H1 (cell line): ENCODE results near the gene LARP1. TPM values are rescaled to one million over a fixed set of nuclear protein-coding genes. Genes with fewer than 3 reads are reported as not detected.

Experiments used
- EP300 ChIP-seq, 2 experiments: IDR thresholded peaks; 1 replicate in 1 of 2; 2 replicates in 1 of 2; pipeline ENCODE4 v1.6.1; 2011 to 2012; ENCODE audit warnings: low read depth in 2 of 2, low read length in 2 of 2, mild to moderate bottlenecking in 2 of 2, borderline replicate concordance in 1 of 2, inconsistent platforms in 1 of 2, moderate library complexity in 1 of 2
- RNF2 ChIP-seq: fragments of 200-900, 300-1000 bp; sonication (generic); IDR thresholded peaks from 2 replicates; pipeline ENCODE4 v1.7.1; 2016; ENCODE audit warnings: borderline replicate concordance, low read depth, mild to moderate bottlenecking, antibody characterized with exemption, low read length; ENCODE audit not compliant: poor library complexity, severe bottlenecking; ENCODE audit errors: missing control alignments
- TEAD4 ChIP-seq: IDR thresholded peaks from 2 replicates; pipeline ENCODE4 v1.6.1; 2012; ENCODE audit warnings: low read depth, low read length, inconsistent platforms, mixed read lengths
- polyA plus RNA-seq, 7 experiments: library from polyadenylated mRNA; depleted of rRNA in 3 of 7; stranded (reverse) in 5 of 7; unstranded in 2 of 7; fragments of >200 nt in 5 of 7; fragments of 200-250 nt in 2 of 7; gene quantifications; 1 replicate in 5 of 7; 2 replicates in 1 of 7; 4 replicates in 1 of 7; pipeline versions ENCODE4 v1.2.1 to v1.2.3, GENCODE V29; 2011 to 2013; ENCODE audit warnings: missing spikeins in 2 of 7, mixed read lengths in 2 of 7
- total RNA-seq: library from RNA; stranded (reverse); fragmentation: NEBNext Ultra II Directional; extraction: Animal tissue kit (Norgen Biotek cat#: 25700); gene quantifications from 2 replicates; pipeline ENCODE4 v1.2.1, GENCODE V29; 2021

LARP1 gene
- total and polyA plus RNA-seq, 2 of the 8 experiments (the other 6 are each of a cell fraction or from before 2014, with no cell fraction given) = 106 to 422 TPM

GRCh38 chr5:154708846-154709245 is 46.3 kb upstream of the LARP1 start (continued):
- TF ChIP-seq EP300 (IDR thresholded peaks at IDR 0.05; ENCODE audit: borderline replicate concordance in 1 of 2, low read depth in 2 of 2, low read length in 2 of 2) (no peak), TEAD4 (no peak), RNF2 (no peak)
